Measurements from ENCODE around the gene BCL6B. TPM values are rescaled to one million over a fixed set of nuclear protein-coding genes. Genes with fewer than 3 reads are reported as not detected.

BCL6B gene
- total and polyA plus RNA-seq, 2 of the 4 experiments (the other 2 are of a cell fraction), result not detected

GRCh38 chr17:7023576-7024401, 939 bp downstream of the BCL6B start (continued):
- TF ChIP-seq USF2 (IDR thresholded peaks at IDR 0.05; ENCODE audit: low read depth, low read length), result no peak

GRCh38 chr17:7024402-7024785, 1.5 kb downstream of the BCL6B start:
- BruUV-seq (replicated peaks), result no TSS peak
- Histone ChIP-seq H2AK9ac (replicated peaks; ENCODE audit: low read depth, low read length, poor library complexity) (no peak overlapping the region), H2BK5ac (ENCODE audit: low read depth, low read length, poor library complexity, severe bottlenecking) (no peak overlapping the region), H3K79me1 (ENCODE audit: low read depth in 1 of 2, low read length in 2 of 2) (no peaks in the 10 kb centered on the region), H4K8ac (ENCODE audit: low read depth in 2 of 2, low read length in 2 of 2) (no peak overlapping the region), H3K9me3 (ENCODE audit: control insufficient read depth, insufficient read depth, low read length) (no peaks in the 10 kb centered on the region), H2AFZ (replicated peaks; ENCODE audit: low read length, poor library complexity) (no peak overlapping the region), H3K4me1 (ENCODE audit: control insufficient read depth, insufficient read depth, low read length) (peaks cover 4% of the 10 kb centered on the region; the same call in 1 of the 2 replicates), H3K14ac (replicated peaks; ENCODE audit: low read depth, low read length) (no peak overlapping the region), H3K4me2 (ENCODE audit: low read depth, low read length) (no peak overlapping the region), H2BK15ac (ENCODE audit: low read depth, low read length) (no peak overlapping the region), H4K5ac (ENCODE audit: low read depth, low read length) (no peak overlapping the region), H3K9me1 (ENCODE audit: insufficient read depth, low read length) (no peaks in the 10 kb centered on the region), H3K4me3 (ENCODE audit: insufficient read depth, low read depth, low read length) (no peak overlapping the region), H4K91ac (ENCODE audit: insufficient read depth, low read depth, low read length) (no peak overlapping the region), H3K36me3 (ENCODE audit: control insufficient read depth, insufficient read depth, low read length) (no peaks in the 10 kb centered on the region), H3K4ac (ENCODE audit: low read depth, low read length) (no peak overlapping the region), H3K27ac (ENCODE audit: insufficient read depth, low read length) (no peak overlapping the region), H2AK5ac (ENCODE audit: low read depth, low read length) (no peak overlapping the region), H4K20me1 (ENCODE audit: insufficient read depth, low read length) (no peaks in the 10 kb centered on the region), H3K27me3 (ENCODE audit: control insufficient read depth, insufficient read depth, low read length) (peaks cover 16% of the 10 kb centered on the region; the same call in 1 of the 2 replicates), H3K18ac (ENCODE audit: low read depth, low read length) (no peak overlapping the region), H2BK120ac (ENCODE audit: low read depth, low read length) (no peak overlapping the region), H3K56ac (ENCODE audit: extremely low read depth, insufficient read depth, low read length) (no peak overlapping the region), H3K9ac (ENCODE audit: low read depth, low read length) (no peak overlapping the region), H2BK20ac (ENCODE audit: low read depth, low read length) (no peak overlapping the region), H3K23ac (ENCODE audit: low read depth, low read length) (no peak overlapping the region)
- ChIA-PET POLR2A (ENCODE audit: unreplicated experiment) (no interaction called here), CTCF (no interaction called here)
- ATAC-seq (ENCODE audit: low read depth) (no peak), DNase-seq (no peak)
- dilution Hi-C loops (cut with HindIII; ENCODE audit: low sequenced_read_pairs, unreplicated experiment), result no loop called here
- intact Hi-C loops (cut with micrococcal nuclease), result loop anchor here (5.0 kb wide), 1 partner anchor 182 kb away; no protein-coding TSS in a partner anchor
- in situ Hi-C loops (cut with MboI; ENCODE audit: low sequenced_read_pairs), result no loop called here
- TF ChIP-seq NFE2L2 (IDR thresholded peaks at IDR 0.05; ENCODE audit: low read depth, low read length) (no peak), RCOR1 (IDR thresholded peaks at IDR 0.05; ENCODE audit: insufficient replicate concordance, low read length) (no peak), MXI1 (IDR thresholded peaks at IDR 0.05; ENCODE audit: borderline replicate concordance, low read depth, low read length) (no peak), FOS (IDR thresholded peaks at IDR 0.05; ENCODE audit: low read depth, low read length) (no peak), CEBPB (IDR thresholded peaks at IDR 0.05; ENCODE audit: low read depth, low read length) (no peak), BHLHE40 (IDR thresholded peaks at IDR 0.05; ENCODE audit: low read depth, low read length) (no peak), MAZ (IDR thresholded peaks at IDR 0.05; ENCODE audit: borderline replicate concordance, low read depth, low read length) (no peak), RFX5 (IDR thresholded peaks at IDR 0.05; ENCODE audit: low read depth, low read length) (no peak), CHD1 (IDR thresholded peaks at IDR 0.05; ENCODE audit: low read depth, low read length) (no peak)
- 100% methylated on average over 2 of the region's 8 CpGs; no CpG with 5 or more reads in 1 of the 2 experiments for WGBS, 2 experiments (ENCODE audit: extremely low coverage in 2 of 2, insufficient read length in 1 of 2)
